ENCODE measurements around the gene SNRNP48.

DNA sequence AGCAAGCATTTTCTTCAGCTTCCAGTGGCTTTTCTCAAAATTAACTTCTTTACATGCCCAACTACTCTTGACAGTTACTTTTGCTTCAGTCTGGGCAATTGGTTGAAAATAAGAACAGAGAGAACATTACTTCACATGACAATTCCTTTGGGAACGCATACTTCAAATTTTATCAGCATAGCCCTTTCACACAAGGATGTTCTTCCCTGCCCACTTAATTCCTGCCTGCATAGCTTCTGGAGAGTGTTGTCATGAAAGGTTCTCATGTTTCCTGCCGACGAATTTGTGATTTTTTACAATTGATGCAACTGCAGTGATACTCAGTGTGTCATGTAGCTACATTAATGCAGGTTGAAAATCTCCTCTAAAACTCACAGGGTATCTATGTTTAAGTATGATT, 22.0 kb upstream of the SNRNP48 start:
- TF ChIP-seq, protein P1, sequence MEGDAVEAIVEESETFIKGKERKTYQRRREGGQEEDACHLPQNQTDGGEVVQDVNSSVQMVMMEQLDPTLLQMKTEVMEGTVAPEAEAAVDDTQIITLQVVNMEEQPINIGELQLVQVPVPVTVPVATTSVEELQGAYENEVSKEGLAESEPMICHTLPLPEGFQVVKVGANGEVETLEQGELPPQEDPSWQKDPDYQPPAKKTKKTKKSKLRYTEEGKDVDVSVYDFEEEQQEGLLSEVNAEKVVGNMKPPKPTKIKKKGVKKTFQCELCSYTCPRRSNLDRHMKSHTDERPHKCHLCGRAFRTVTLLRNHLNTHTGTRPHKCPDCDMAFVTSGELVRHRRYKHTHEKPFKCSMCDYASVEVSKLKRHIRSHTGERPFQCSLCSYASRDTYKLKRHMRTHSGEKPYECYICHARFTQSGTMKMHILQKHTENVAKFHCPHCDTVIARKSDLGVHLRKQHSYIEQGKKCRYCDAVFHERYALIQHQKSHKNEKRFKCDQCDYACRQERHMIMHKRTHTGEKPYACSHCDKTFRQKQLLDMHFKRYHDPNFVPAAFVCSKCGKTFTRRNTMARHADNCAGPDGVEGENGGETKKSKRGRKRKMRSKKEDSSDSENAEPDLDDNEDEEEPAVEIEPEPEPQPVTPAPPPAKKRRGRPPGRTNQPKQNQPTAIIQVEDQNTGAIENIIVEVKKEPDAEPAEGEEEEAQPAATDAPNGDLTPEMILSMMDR (IDR thresholded peaks at IDR 0.05; ENCODE audit: poor library complexity) = no peak
- TF ChIP-seq EZH2 (IDR thresholded peaks at IDR 0.05; ENCODE audit: borderline replicate concordance) (no peak), EZH2phosphoT487 (IDR thresholded peaks at IDR 0.05; ENCODE audit: low read depth, severe bottlenecking, unreplicated experiment) (no peak)
